K562 (cell line): Measurements from ENCODE around the gene PRDM11.

Experiments
- HDAC1 ChIP-seq, 2 experiments: fragments of 450-650 bp; IDR thresholded peaks; 2 replicates each; pipeline ENCODE4 v1.6.1; 2016 to 2017; ENCODE audit warnings: inconsistent platforms in 1 of 2, mild to moderate bottlenecking in 1 of 2, moderate library complexity in 1 of 2
- HIVEP1 ChIP-seq: fragments of 250-450 bp; sonication (Bioruptor Pico); IDR thresholded peaks from 2 replicates; pipeline ENCODE4 v1.4.0; 2020; ENCODE audit warnings: mild to moderate bottlenecking
- NR1H2 ChIP-seq: sonication (generic); formaldehyde crosslinking; IDR thresholded peaks from 2 replicates; pipeline ENCODE4 v1.4.0; 2020; ENCODE audit warnings: mild to moderate bottlenecking, missing genetic modification reagents
- RFX1 ChIP-seq: fragments of 450-650 bp; IDR thresholded peaks from 2 replicates; pipeline ENCODE4 v1.6.1; 2016; ENCODE audit warnings: mild to moderate bottlenecking, moderate library complexity
- STAG1 ChIP-seq: sonication (generic); formaldehyde crosslinking; IDR thresholded peaks from 2 replicates; pipeline ENCODE4 v1.5.0; 2020; ENCODE audit warnings: missing genetic modification reagents, borderline replicate concordance
- TFAP4 ChIP-seq: sonication (generic); formaldehyde crosslinking; IDR thresholded peaks from 2 replicates; pipeline ENCODE4 v1.8.0; 2022; ENCODE audit warnings: missing genetic modification reagents, mild to moderate bottlenecking, moderate library complexity, borderline replicate concordance
- ZNF277 ChIP-seq: fragments of 250-450 bp; sonication (Bioruptor Pico); IDR thresholded peaks from 2 replicates; pipeline ENCODE4 v1.8.0; 2022; ENCODE audit warnings: inconsistent platforms, mild to moderate bottlenecking, moderate library complexity, borderline replicate concordance

- TF ChIP-seq STAG1, result no peak
- TF ChIP-seq ZNF277 (CRISPR knock-in tag), result no peak
- no peak for TF ChIP-seq NR1H2 (CRISPR knock-in tag)
- no peak for TF ChIP-seq HDAC1 (IDR thresholded peaks at IDR 0.05)
- TF ChIP-seq TFAP4 (CRISPR knock-in tag), result no peak
- no peak for TF ChIP-seq HIVEP1 (CRISPR knock-in tag)
- no peak for TF ChIP-seq RFX1
Observed at GRCh38 chr11:45225961-45226871, 79.8 kb downstream of the PRDM11 start.
